HAP-1 (cell line): Measurements from ENCODE around the gene PKN3.
"Not testable (repeated sequence)": the region's sequence is repeated elsewhere in the genome, so short reads cannot be mapped to it uniquely, and the experiment has no call there.

Source experiments
- DNase-seq, 2 experiments: peaks; one replicate each; pipeline ENCODE4 v3.0.0-alpha.2; 2016 to 2020; ENCODE audit warnings: low spot score in 2 of 2
- H3K27me3 ChIP-seq: fragments of 250-450 bp; sonication (Bioruptor Pico); 2 replicates; pipeline ENCODE4 v1.5.1; 2020; ENCODE audit warnings: low read depth, mild to moderate bottlenecking, moderate library complexity
- H3K36me3 ChIP-seq: fragments of 250-450 bp; sonication (Bioruptor Pico); replicated peaks from 2 replicates; pipeline ENCODE4 v1.5.1; 2020; ENCODE audit warnings: mild to moderate bottlenecking
- H3K4me1 ChIP-seq: fragments of 250-450 bp; sonication (Bioruptor Pico); 2 replicates; pipeline ENCODE4 v1.5.1; 2020; ENCODE audit warnings: mild to moderate bottlenecking
- H3K4me3 ChIP-seq: fragments of 250-450 bp; sonication (Bioruptor Pico); 2 replicates; pipeline ENCODE4 v1.5.1; 2020; ENCODE audit warnings: mild to moderate bottlenecking, moderate library complexity
- H3K9me3 ChIP-seq: fragments of 250-450 bp; sonication (Bioruptor Pico); 2 replicates; pipeline ENCODE4 v1.5.1; 2020; ENCODE audit warnings: mild to moderate bottlenecking, moderate library complexity
- in situ Hi-C: fragments of 300-500 bp; cut with MboI; formaldehyde crosslinking; loops from 3 replicates; pipeline ENCODE4 v1.14.3; 2020; ENCODE audit warnings: low sequenced_read_pairs, inconsistent platforms, mixed read lengths

The PKN3 gene

DNA sequence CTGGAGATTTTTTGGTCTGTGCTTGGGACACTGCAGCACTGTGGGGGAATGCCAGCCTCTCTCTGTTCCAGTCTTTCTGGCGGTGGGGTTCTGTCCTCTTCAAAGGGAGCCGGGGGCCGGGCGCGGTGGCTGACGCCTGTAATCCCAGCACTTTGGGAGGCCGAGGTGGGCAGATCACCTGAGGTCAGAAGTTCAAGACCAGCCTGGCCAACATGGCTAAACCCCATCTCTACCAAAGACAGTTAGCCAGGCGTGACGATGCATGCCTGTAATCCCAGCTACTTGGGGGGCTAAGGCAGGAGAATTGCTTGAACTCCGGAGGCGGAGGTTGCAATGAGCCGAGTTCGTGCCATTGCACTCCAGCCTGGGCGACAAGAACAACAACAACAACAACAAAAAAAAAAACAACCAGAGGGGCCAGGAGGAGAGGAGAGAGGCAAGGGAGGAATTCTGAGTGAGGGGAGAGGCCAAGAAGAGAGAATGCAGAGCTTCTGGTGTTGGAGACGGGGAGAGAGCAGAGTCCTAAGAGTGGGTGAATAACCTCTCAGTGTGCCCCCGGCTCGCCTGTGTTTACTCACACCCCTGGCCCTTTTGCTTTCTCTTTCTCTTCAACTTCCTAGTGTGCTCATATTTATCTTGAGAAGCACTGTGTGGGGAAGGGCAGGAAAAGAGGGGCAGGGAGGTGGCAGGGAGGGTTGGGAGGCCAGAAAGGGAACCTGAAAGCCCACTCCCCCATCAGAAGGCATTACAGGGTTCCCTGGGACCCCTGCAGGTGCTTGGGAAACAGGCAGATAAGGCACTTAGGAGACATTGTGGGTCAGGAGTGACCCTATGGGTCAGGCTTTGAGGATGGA is 16.4 kb upstream of the PKN3 start:
- H3K4me1 ChIP-seq, result peaks cover 32% of the 10 kb centered on the region
- in situ Hi-C loops, result no loop called here
- peaks cover 23% of the 10 kb centered on the region for H3K36me3 ChIP-seq
- no peaks in the 10 kb centered on the region for H3K27me3 ChIP-seq
- no peaks in the 10 kb centered on the region for H3K9me3 ChIP-seq
- H3K4me3 ChIP-seq, result peak overlapping the region; percentile 61
- no peak for DNase-seq

GRCh38 chr9:128687453-128687852 is 14.8 kb upstream of the PKN3 start:
- DNase-seq, result no peak
- peaks cover 32% of the 10 kb centered on the region for H3K4me1 ChIP-seq
- H3K4me3 ChIP-seq, result peak overlapping the region; percentile 44; the same call in 1 of the 2 replicates
- no peaks in the 10 kb centered on the region for H3K27me3 ChIP-seq
- peaks cover 39% of the 10 kb centered on the region for H3K36me3 ChIP-seq
- no peaks in the 10 kb centered on the region for H3K9me3 ChIP-seq
- in situ Hi-C loops, result no loop called here

GRCh38 chr9:128688501-128689292 is 13.6 kb upstream of the PKN3 start, which contains the start of gene SET:
Gene SET (plus strand): TSS chr9:128689222. CDS start chr9:128689583, 361 bp downstream.
- no peaks in the 10 kb centered on the region for H3K9me3 ChIP-seq
- peaks cover 51% of the 10 kb centered on the region for H3K36me3 ChIP-seq
- H3K4me3 ChIP-seq, result peak within 1 kb of the TSS; percentile 64
- H3K27me3 ChIP-seq, result no peaks in the 10 kb centered on the region
- peaks cover 26% of the 10 kb centered on the region for H3K4me1 ChIP-seq
- peak; percentile 88 to 98 for DNase-seq
- in situ Hi-C loops, result no loop called here

- in situ Hi-C loops, result no loop called here
- peaks cover 58% of the 10 kb centered on the region for H3K36me3 ChIP-seq
- DNase-seq, result peak in 1 of 2 experiments; percentile 59
Measured at GRCh38 chr9:128689293-128689774, 13.0 kb upstream of the PKN3 start.

DNA sequence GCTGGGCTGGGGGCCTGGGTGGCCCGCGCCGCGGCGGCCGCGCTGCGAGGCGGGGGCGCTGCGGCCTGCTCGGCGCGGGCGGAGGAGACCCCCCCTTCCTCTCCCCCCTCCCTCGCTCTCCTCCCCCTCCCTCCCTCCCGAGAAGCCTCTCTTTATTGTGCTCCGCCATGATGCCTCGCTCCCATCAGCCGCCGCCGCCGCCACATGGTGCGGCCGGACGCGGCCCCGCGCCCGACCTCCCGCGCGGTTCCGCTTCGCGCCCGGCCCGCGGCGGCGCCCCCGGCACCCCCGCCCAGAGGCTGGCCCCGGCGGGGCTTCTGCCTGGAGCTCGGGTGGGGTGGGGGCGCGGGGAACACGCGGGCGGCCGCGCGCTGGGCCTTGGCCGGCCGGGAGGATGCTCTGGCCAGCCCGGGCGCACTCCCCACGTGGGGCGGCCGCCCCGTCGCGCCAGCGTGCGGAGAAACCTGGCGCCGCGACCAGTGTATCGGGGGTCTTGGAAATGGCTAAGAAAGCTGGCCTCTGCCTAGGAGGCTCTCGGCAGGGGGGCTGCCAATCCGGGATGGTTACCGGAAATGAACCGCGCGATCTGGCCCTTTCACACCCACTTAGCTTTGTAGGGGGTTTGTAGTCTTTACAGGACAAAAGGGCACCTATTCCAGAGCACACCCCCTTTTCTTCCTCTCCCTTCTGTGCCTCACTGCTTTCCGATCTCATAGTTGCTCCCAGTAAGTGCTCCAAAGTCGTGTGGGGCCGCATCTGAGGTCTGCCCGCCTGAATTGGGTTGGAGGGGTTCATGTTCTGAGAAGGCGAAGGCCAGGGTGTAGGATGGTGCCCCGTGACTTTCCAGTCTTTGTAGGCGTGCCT is 12.3 kb upstream of the PKN3 start:
- peak in 1 of 2 experiments; percentile 71 for DNase-seq
- in situ Hi-C loops, result loop anchor here (5.0 kb wide), 1 partner anchor 53 kb away; no protein-coding TSS in a partner anchor
- Histone ChIP-seq H3K27me3 (no peaks in the 10 kb centered on the region), H3K4me1 (peaks cover 23% of the 10 kb centered on the region), H3K36me3 (peaks cover 56% of the 10 kb centered on the region), H3K4me3 (peak overlapping the region; percentile 64), H3K9me3 (no peaks in the 10 kb centered on the region)

More at GRCh38 chr9:128689293-128689774, 13.0 kb upstream of the PKN3 start:
- peak overlapping the region; percentile 43 for H3K4me3 ChIP-seq
- no peaks in the 10 kb centered on the region for H3K9me3 ChIP-seq
- peaks cover 26% of the 10 kb centered on the region for H3K4me1 ChIP-seq
- H3K27me3 ChIP-seq, result no peaks in the 10 kb centered on the region

- DNase-seq, result no peak
- Histone ChIP-seq H3K27me3 (no peaks in the 10 kb centered on the region), H3K4me1 (peaks cover 23% of the 10 kb centered on the region), H3K9me3 (no peaks in the 10 kb centered on the region), H3K4me3 (peak overlapping the region; percentile 64), H3K36me3 (peaks cover 62% of the 10 kb centered on the region)
- in situ Hi-C loops, result loop anchor here (5.0 kb wide), 1 partner anchor 53 kb away; no protein-coding TSS in a partner anchor
Measured at GRCh38 chr9:128690684-128691034, 11.6 kb upstream of the PKN3 start.

DNA sequence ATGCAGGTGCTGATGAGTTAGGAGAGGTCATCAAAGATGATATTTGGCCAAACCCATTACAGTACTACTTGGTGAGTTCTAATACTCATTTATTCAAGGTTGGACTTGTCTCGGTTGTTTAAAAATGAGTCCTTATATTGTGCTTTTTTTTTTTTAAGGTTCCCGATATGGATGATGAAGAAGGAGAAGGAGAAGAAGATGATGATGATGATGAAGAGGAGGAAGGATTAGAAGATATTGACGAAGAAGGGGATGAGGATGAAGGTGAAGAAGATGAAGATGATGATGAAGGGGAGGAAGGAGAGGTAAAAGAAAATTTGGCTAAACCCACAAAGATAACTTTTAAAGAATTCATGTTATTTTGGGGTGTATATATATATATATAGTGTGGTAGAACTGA is 8.6 kb upstream of the PKN3 start:
- not testable (repeated sequence) for DNase-seq, H3K4me1 ChIP-seq, H3K27me3 ChIP-seq, H3K4me3 ChIP-seq, H3K9me3 ChIP-seq
- H3K36me3 ChIP-seq, result peaks cover 67% of the 10 kb centered on the region
- in situ Hi-C loops, result loop anchor here (5.0 kb wide), 1 partner anchor 56 kb away; no protein-coding TSS in a partner anchor

DNA sequence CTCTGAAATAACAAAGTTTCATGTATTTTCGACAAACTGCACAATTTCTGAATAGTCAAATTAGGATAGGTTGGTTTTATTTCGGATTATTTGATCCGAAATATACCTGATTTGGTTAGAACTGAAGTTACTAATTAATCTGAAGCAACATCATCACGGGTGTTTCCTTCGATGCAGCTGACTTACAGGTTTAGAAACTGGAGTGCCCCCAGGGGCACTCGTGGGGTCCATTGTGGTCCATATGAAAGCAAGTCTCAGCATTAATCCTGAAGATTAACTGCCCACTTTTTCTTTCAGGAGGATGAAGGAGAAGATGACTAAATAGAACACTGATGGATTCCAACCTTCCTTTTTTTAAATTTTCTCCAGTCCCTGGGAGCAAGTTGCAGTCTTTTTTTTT is 8.0 kb upstream of the PKN3 start:
- Histone ChIP-seq H3K27me3 (no peaks in the 10 kb centered on the region), H3K36me3 (peaks cover 67% of the 10 kb centered on the region), H3K4me1 (no peaks in the 10 kb centered on the region; the same call in 1 of the 2 replicates), H3K9me3 (no peaks in the 10 kb centered on the region), H3K4me3 (no peak overlapping the region)
- in situ Hi-C loops, result loop anchor here (5.0 kb wide), 1 partner anchor 57 kb away; no protein-coding TSS in a partner anchor
- DNase-seq, result no peak

- Histone ChIP-seq H3K4me1 (no peaks in the 10 kb centered on the region), H3K4me3 (no peak overlapping the region), H3K36me3 (peaks cover 48% of the 10 kb centered on the region), H3K9me3 (no peaks in the 10 kb centered on the region), H3K27me3 (no peaks in the 10 kb centered on the region)
- in situ Hi-C loops, result no loop called here
- no peak for DNase-seq
Measured at GRCh38 chr9:128696923-128697707, 5.2 kb upstream of the PKN3 start.

GRCh38 chr9:128699096-128699795 is 3.1 kb upstream of the PKN3 start:
- peaks cover 30% of the 10 kb centered on the region for H3K36me3 ChIP-seq
- H3K4me1 ChIP-seq, H3K4me3 ChIP-seq, H3K9me3 ChIP-seq, H3K27me3 ChIP-seq, DNase-seq, in situ Hi-C loops: not testable (repeated sequence)

DNA sequence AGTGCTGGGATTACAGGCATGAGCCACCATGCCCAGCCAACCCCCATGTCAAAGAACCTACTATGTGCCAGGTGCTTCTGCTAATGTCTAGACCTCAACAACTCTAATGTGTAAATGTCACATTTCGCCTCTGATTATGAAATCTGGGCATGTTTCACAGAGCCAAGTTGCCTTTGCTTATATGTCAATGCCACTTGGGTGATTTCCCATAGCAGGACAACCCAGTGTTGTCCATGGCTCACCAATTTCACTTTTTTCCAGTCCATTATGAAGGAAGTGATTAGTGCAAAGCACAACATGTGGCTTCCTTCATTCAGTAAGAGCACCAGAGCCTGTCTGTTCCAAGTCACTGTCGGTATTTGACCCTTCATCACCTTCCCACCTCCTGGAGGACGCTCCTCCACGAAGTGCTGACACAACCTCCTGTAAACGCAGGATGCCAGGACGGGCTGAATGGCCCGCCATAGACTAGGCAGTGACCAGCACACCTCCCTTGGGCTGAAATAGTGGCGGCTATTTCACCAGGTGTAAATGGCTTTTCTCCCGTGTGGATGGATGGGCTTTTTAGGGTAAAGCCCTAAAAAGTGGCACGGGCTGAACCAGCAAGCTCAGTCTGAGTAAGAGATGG is 962 bp upstream of the PKN3 start:
- DNase-seq, result no peak
- no peaks in the 10 kb centered on the region for H3K9me3 ChIP-seq
- in situ Hi-C loops, result no loop called here
- H3K4me1 ChIP-seq, result peaks cover 3% of the 10 kb centered on the region
- no peak overlapping the region for H3K4me3 ChIP-seq
- no peaks in the 10 kb centered on the region for H3K27me3 ChIP-seq
- peaks cover 21% of the 10 kb centered on the region for H3K36me3 ChIP-seq
